Kidney glomerular epithelial cell (primary cell): ENCODE data around the gene GJA4.
"Not testable (repeated sequence)": the region's sequence is repeated elsewhere in the genome, so short reads cannot be mapped to it uniquely, and the experiment has no call there.

Source experiments
- DNase-seq: peaks from one replicate; lab custom pipeline; 2025; lab: John Stamatoyannopoulos, UW

The GJA4 gene

GRCh38 chr1:34770891-34771504, 21.8 kb upstream of the GJA4 start:
- no peak for DNase-seq

GRCh38 chr1:34771573-34772371, 21.0 kb upstream of the GJA4 start:
- DNase-seq, result no peak

DNA sequence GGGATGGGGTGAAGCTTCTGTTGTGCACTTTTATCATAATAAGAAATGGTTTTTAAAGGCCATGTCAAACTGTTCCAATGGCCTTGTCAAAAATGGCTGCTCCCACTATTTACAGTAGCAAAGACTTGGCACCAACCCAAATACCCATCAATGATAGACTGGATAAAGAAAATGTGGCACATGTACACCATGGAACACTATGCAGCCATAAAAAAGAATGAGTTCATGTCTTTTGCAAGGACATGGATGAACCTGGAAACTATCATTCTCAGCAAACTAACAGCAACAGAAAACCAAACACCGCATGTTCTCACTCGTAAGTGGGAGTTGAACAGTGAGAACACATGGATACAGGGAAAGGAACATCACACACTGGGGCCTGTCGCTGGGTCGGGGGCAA, 19.7 kb upstream of the GJA4 start:
- not testable (repeated sequence) for DNase-seq

GRCh38 chr1:34774957-34775356, 17.8 kb upstream of the GJA4 start:
- DNase-seq, result no peak

GRCh38 chr1:34776911-34777310, 15.9 kb upstream of the GJA4 start:
- no peak for DNase-seq

DNA sequence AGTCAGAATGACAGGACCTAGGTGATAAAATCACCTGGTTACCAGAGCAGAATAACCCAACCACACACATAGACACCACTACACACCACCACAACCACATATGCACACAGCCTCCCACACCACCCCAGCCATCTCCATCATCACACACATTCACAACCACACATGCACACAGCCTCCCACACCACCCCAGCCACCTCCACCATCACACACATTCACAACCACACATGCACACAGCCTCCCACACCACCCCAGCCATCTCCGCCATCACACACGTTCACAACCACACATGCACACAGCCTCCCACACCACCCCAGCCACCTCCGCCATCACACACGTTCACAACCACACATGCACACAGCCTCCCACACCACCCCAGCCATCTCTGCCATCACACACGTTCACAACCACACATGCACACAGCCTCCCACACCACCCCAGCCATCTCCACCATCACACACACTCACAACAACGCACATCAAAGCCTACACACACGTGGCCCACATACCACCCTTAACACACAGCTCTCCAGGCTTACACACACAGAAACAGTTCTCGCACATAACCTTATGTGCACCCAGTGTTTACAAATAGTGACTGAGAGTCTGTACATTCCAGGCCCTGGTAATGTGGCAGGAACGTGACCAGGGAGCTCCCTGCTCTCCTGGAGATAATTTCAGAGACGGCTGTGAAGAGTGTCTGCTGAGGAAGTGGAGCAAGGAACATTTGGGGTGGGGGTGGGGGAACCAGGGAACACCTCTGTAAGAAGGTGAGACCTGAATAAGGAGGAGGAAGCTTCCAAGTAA, 15.1 kb upstream of the GJA4 start:
- DNase-seq, result no peak

DNA sequence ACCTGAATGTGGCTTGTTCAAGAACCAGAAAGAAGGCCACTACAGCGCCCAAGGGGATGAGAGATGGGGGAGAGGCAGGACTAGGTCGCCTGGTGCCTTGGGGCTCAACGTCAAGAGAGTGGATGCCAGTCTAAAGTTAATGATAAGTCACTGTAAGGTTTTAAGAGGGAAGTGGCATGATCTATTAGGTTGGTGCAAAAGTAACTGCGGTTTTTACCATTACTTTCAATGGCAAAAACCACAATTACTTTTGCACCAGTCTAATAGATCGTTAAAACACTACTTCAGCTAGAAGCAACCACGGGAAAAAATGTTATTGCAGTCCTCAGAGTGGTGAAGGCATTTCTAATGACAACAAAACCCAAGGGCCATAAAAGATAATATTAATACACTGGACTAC, 14.4 kb upstream of the GJA4 start:
- DNase-seq, result no peak

DNA sequence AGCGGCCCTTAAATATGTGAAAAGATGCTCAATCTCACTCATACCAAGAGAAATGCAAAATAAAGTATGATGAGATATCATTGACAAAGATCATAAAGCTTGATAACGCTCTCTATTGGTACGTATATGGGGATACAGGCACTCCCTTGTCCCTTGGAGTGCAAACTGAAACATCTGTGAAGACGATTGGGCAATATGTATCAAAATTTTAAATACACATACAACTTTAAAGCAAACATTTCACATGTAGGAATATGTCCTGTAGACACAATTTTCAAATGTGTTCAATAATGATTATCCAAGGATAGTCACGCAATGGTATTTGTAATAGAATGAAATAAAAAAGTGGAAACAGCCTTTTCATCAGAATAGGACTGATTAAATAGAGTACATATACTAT, 13.8 kb upstream of the GJA4 start:
- no peak for DNase-seq

GRCh38 chr1:34779526-34779925, 13.3 kb upstream of the GJA4 start:
- DNase-seq, result no peak

DNA sequence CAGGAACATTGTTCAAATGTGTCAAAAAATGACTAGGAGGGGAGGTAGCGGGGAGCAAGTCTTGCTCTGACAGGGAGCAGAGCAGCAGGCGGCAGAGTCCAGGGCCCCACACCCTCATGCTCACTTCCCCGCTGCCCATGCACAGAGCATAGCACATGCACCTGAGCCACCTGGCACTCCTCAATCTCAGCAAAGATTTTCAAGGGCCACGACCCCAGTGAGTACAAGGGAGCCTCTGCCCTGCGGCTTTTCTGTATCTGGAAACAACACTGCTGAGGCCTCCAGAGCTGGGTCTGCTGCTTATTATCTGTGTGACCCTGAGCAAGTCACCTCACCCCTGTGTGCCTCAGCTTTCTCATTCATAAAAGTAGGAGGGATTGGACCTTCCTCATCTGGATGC, 12.8 kb upstream of the GJA4 start:
- no peak for DNase-seq

DNA sequence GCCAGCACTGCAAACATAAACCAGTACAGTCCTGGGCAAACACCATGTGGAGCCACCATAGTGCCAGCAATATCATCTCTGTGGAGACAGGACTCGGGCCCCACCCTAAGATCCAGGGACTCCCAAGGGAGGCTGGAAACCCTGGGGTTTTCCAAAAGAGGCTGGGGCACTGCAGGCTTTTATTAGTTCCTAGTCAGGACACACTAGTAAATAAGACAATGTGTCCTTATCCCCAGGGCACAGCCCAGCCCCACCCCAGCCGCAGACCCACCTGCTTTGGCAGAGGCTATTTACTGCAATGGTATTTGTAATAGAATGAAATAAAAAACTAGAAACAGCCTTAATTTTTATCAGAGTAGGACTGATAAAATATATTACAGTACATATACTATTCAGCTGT, 12.3 kb upstream of the GJA4 start:
- DNase-seq, result no peak

GRCh38 chr1:34781071-34781843, 11.5 kb upstream of the GJA4 start, which contains the start of gene GJB3:
GJB3 (plus strand) TSS chr1:34781214; CDS start chr1:34784763, 3,549 bp downstream.
- no peak for DNase-seq

GRCh38 chr1:34781844-34782391, 10.9 kb upstream of the GJA4 start:
- DNase-seq, result no peak

GRCh38 chr1:34784751-34785221, 8.0 kb upstream of the GJA4 start:
- no peak for DNase-seq

DNA sequence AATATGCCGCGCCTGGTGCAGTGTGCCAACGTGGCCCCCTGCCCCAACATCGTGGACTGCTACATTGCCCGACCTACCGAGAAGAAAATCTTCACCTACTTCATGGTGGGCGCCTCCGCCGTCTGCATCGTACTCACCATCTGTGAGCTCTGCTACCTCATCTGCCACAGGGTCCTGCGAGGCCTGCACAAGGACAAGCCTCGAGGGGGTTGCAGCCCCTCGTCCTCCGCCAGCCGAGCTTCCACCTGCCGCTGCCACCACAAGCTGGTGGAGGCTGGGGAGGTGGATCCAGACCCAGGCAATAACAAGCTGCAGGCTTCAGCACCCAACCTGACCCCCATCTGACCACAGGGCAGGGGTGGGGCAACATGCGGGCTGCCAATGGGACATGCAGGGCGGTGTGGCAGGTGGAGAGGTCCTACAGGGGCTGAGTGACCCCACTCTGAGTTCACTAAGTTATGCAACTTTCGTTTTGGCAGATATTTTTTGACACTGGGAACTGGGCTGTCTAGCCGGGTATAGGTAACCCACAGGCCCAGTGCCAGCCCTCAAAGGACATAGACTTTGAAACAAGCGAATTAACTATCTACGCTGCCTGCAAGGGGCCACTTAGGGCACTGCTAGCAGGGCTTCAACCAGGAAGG, 7.4 kb upstream of the GJA4 start:
- no peak for DNase-seq

- no peak for DNase-seq
These were observed 6.8 kb upstream of the GJA4 start for GRCh38 chr1:34785875-34786470.

- DNase-seq, result peak; percentile 80
These were observed 6.1 kb upstream of the GJA4 start for GRCh38 chr1:34786521-34787325.

- no peak for DNase-seq
These were observed 5.1 kb upstream of the GJA4 start for GRCh38 chr1:34787461-34788420.

GRCh38 chr1:34790985-34791384, 1.8 kb upstream of the GJA4 start:
- DNase-seq, result no peak
